SK-N-SH (cell line): Measurements from ENCODE around the gene ZNF264. TPM values are rescaled to one million over a fixed set of nuclear protein-coding genes. Genes with fewer than 3 reads are reported as not detected.
"Not testable (repeated sequence)": the region's sequence is repeated elsewhere in the genome, so short reads cannot be mapped to it uniquely, and the experiment has no call there.

Experiments used
- CTCF ChIA-PET: fragments of 300-600, 350-600 bp; formaldehyde crosslinking; extraction: SDS; loops from one replicate; lab custom pipeline; 2021; lab: Yijun Ruan, JAX
- POLR2A ChIA-PET: fragments of 350-600 bp; sonication (Branson Sonifier 250); formaldehyde crosslinking; extraction: SDS; loops from one replicate; lab custom pipeline; 2020; ENCODE audit warnings: antibody characterized with exemption, inconsistent platforms; lab: Yijun Ruan, JAX
- DNase-seq: peaks from one replicate; pipeline ENCODE4 v3.0.0; 2012
- H2AFZ ChIP-seq: fragments of 200-600 bp; sonication (generic); 2 replicates; pipeline ENCODE4 v1.8.1; 2016; ENCODE audit warnings: antibody characterized with exemption, mild to moderate bottlenecking, low read depth
- H3F3A ChIP-seq: fragments of 200-600 bp; sonication (generic); replicated peaks from 2 replicates; pipeline ENCODE3; 2016; ENCODE audit warnings: antibody characterized with exemption, mild to moderate bottlenecking; ENCODE audit not compliant: insufficient read depth
- H3K27ac ChIP-seq, 2 experiments: fragments of 200-500 bp in 1 of 2; fragments of 200-600 bp in 1 of 2; sonication (Bioruptor generic) in 1 of 2; sonication (generic), shearing (Covaris generic) in 1 of 2; 2 replicates each; pipeline versions ENCODE4 v1.5.1 to v1.6.1; 2014 to 2016; ENCODE audit warnings: low read depth in 2 of 2, inconsistent platforms in 1 of 2, low read length in 1 of 2, mild to moderate bottlenecking in 1 of 2, mixed read lengths in 1 of 2
- H3K27me3 ChIP-seq: fragments of 200-600 bp; sonication (generic), shearing (Covaris generic); 2 replicates; pipeline ENCODE4 v1.6.1; 2016; ENCODE audit warnings: mixed run types; ENCODE audit not compliant: insufficient read depth
- H3K36me3 ChIP-seq, 2 experiments: fragments of 200-500 bp in 1 of 2; fragments of 200-600 bp in 1 of 2; sonication (Bioruptor generic) in 1 of 2; sonication (generic) in 1 of 2; replicated peaks in 1 of 2; 2 replicates each; pipeline versions ENCODE3 to v1.5.1; 2014 to 2016; ENCODE audit warnings: low read length in 1 of 2, mild to moderate bottlenecking in 1 of 2; ENCODE audit not compliant: insufficient read depth in 2 of 2, control insufficient read depth in 1 of 2
- H3K4me1 ChIP-seq, 2 experiments: fragments of 200-500 bp in 1 of 2; fragments of 200-600 bp in 1 of 2; sonication (Bioruptor generic) in 1 of 2; sonication (generic), shearing (Covaris generic) in 1 of 2; 2 replicates each; pipeline versions ENCODE4 v1.5.1 to v1.6.1; 2014 to 2016; ENCODE audit warnings: low read depth in 1 of 2, low read length in 1 of 2, mixed run types in 1 of 2; ENCODE audit not compliant: insufficient read depth in 2 of 2, control insufficient read depth in 1 of 2
- H3K4me2 ChIP-seq: fragments of 200-600 bp; sonication (generic), shearing (Covaris generic); 2 replicates; pipeline ENCODE4 v1.6.1; 2017; ENCODE audit warnings: mixed run types
- H3K4me3 ChIP-seq, 2 experiments: fragments of 200-500 bp in 1 of 2; fragments of 200-600 bp in 1 of 2; sonication (Bioruptor generic) in 1 of 2; sonication (generic), shearing (Covaris generic) in 1 of 2; 2 replicates each; pipeline versions ENCODE4 v1.5.1 to v1.8.1; 2014 to 2016; ENCODE audit warnings: low read depth in 2 of 2, inconsistent platforms in 1 of 2, low read length in 1 of 2, mild to moderate bottlenecking in 1 of 2, mixed read lengths in 1 of 2, moderate library complexity in 1 of 2
- H3K79me2 ChIP-seq: fragments of 200-600 bp; sonication (generic); 2 replicates; pipeline ENCODE4 v1.8.1; 2017; ENCODE audit warnings: mild to moderate bottlenecking; ENCODE audit not compliant: insufficient read depth
- H3K9ac ChIP-seq: fragments of 200-600 bp; sonication (generic); 2 replicates; pipeline ENCODE4 v1.6.1; 2017; ENCODE audit warnings: mixed run types
- H3K9me2 ChIP-seq: fragments of 200-600 bp; sonication (generic); 2 replicates; pipeline ENCODE4 v1.6.1; 2017; ENCODE audit warnings: mixed run types
- H3K9me3 ChIP-seq: fragments of 200-600 bp; sonication (generic); 2 replicates; pipeline ENCODE4 v1.6.1; 2017; ENCODE audit warnings: mixed run types, mild to moderate bottlenecking, moderate library complexity
- H4K20me1 ChIP-seq: fragments of 200-600 bp; sonication (generic); 2 replicates; pipeline ENCODE4 v1.6.1; 2017; ENCODE audit warnings: mild to moderate bottlenecking, mixed run types; ENCODE audit not compliant: insufficient read depth
- ELF1 ChIP-seq: IDR thresholded peaks from 2 replicates; pipeline ENCODE4 v1.4.0; 2012
- EZH2phosphoT487 ChIP-seq: fragments of 200-600 bp; sonication (generic); IDR thresholded peaks from 2 replicates; pipeline ENCODE4 v1.6.1; 2017; ENCODE audit warnings: low read depth, mixed run types, mild to moderate bottlenecking, antibody characterized with exemption, moderate library complexity, borderline replicate concordance
- JUND ChIP-seq: IDR thresholded peaks from 2 replicates; pipeline ENCODE4 v1.4.0; 2012
- POLR2AphosphoS5 ChIP-seq: IDR thresholded peaks from 2 replicates; pipeline ENCODE4 v1.6.1; 2012; ENCODE audit warnings: low read depth, low read length
- RFX5 ChIP-seq: IDR thresholded peaks from 2 replicates; pipeline ENCODE4 v1.6.1; 2012; ENCODE audit warnings: mild to moderate bottlenecking, improper control_type of control experiment, low read length
- RXRA ChIP-seq: IDR thresholded peaks from 2 replicates; pipeline ENCODE4 v1.4.0; 2012; ENCODE audit warnings: low read depth, mild to moderate bottlenecking, borderline replicate concordance
- SIN3A ChIP-seq: IDR thresholded peaks from 2 replicates; pipeline ENCODE4 v1.6.1; 2012; ENCODE audit warnings: low read depth, mild to moderate bottlenecking, low read length, moderate library complexity, borderline replicate concordance
- SMC3 ChIP-seq: IDR thresholded peaks from 2 replicates; pipeline ENCODE4 v1.6.1; 2012; ENCODE audit warnings: low read depth, low read length, improper control_type of control experiment
- TAF1 ChIP-seq: IDR thresholded peaks from 2 replicates; pipeline ENCODE4 v1.6.1; 2012; ENCODE audit warnings: low read depth, mild to moderate bottlenecking, low read length, moderate library complexity, borderline replicate concordance
- WGBS: methylation state at CpG from one replicate; pipeline ENCODE4 v1.1.6; 2017; ENCODE audit warnings: low lambda C conversion rate; 5-methylcytosine and 5-hydroxymethylcytosine counted together
- polyA plus RNA-seq, 3 experiments: library from polyadenylated mRNA; depleted of rRNA; stranded (reverse); fragments of >200 nt; gene quantifications; 2 replicates each; pipeline ENCODE4 v1.2.3, GENCODE V29; 2012
- TF ChIP-seq, protein P1 (sequence below): fragments of 150-350 bp; IDR thresholded peaks from 2 replicates; pipeline ENCODE4 v1.6.1; 2017; ENCODE audit warnings: antibody characterized with exemption, low read length, low read depth, borderline replicate concordance
- TF ChIP-seq, protein P2 (sequence below): fragments of 200-600 bp; sonication (generic); IDR thresholded peaks from 2 replicates; pipeline ENCODE4 v1.6.1; 2017; ENCODE audit warnings: antibody characterized with exemption, mild to moderate bottlenecking, moderate library complexity

ZNF264 gene
- polyA plus RNA-seq, 1 of the 3 experiments (the other 2 are of a cell fraction) = 8.8 TPM

DNA sequence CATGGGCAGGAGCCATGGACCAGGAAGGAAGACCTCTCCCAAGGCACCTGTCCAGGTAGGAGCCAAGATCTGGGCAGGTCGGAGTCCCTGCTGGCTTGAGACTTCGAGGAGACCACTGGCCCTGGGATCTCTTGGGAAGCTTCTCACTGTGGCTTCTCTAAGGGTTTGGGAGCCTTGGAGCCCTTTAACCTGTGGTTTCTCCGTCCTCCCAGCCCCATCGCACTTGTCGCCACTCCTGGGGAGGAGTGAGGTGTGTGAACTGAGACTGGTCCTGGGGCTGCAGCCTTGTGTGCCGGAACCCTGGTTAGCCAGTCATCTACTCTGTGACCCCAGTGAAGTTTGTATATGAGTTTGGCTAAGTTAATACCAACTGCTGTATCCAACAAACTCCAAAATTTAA, 57.3 kb downstream of the ZNF264 start (continued):
- TF ChIP-seq SIN3A (no peak), JUND (no peak), ELF1 (no peak), SMC3 (no peak), TAF1 (no peak), RFX5 (no peak), RXRA (no peak)
- TF ChIP-seq, protein P1, sequence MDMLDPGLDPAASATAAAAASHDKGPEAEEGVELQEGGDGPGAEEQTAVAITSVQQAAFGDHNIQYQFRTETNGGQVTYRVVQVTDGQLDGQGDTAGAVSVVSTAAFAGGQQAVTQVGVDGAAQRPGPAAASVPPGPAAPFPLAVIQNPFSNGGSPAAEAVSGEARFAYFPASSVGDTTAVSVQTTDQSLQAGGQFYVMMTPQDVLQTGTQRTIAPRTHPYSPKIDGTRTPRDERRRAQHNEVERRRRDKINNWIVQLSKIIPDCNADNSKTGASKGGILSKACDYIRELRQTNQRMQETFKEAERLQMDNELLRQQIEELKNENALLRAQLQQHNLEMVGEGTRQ = no peak
- TF ChIP-seq, all 33 proteins: peak for 0

DNA sequence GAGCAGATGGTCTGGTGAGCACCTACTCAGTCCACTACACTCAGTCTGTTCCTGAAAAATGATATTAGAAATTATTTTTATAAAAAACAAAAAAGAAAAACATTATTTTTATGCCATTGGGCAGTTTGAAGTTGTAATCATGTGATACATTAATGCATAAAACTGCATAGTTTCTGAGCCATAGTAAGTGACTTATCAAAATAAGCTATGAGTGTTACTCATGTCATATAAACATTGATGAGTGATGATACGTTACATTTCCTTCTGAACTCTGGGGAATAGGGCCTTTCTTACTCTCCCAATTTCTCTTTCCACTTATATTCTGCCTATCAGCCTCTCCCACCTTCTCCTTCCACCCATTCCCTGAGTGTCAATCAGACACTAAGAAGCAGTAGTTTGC, 58.0 kb downstream of the ZNF264 start:
- no peak overlapping the region for H3K27ac ChIP-seq
- CTCF ChIA-PET = no interaction called here
- TF ChIP-seq, protein P2, sequence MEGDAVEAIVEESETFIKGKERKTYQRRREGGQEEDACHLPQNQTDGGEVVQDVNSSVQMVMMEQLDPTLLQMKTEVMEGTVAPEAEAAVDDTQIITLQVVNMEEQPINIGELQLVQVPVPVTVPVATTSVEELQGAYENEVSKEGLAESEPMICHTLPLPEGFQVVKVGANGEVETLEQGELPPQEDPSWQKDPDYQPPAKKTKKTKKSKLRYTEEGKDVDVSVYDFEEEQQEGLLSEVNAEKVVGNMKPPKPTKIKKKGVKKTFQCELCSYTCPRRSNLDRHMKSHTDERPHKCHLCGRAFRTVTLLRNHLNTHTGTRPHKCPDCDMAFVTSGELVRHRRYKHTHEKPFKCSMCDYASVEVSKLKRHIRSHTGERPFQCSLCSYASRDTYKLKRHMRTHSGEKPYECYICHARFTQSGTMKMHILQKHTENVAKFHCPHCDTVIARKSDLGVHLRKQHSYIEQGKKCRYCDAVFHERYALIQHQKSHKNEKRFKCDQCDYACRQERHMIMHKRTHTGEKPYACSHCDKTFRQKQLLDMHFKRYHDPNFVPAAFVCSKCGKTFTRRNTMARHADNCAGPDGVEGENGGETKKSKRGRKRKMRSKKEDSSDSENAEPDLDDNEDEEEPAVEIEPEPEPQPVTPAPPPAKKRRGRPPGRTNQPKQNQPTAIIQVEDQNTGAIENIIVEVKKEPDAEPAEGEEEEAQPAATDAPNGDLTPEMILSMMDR = no peak
- TF ChIP-seq EZH2phosphoT487 (no peak), POLR2AphosphoS5 (no peak)
- no peak overlapping the region for H3K9ac ChIP-seq
- POLR2A ChIA-PET = no interaction called here
- H3K4me2 ChIP-seq = no peak overlapping the region
- H3K9me2 ChIP-seq = no peaks in the 10 kb centered on the region
- no peak overlapping the region for H3K4me3 ChIP-seq
- H4K20me1 ChIP-seq = no peaks in the 10 kb centered on the region
- H3K79me2 ChIP-seq = peaks cover 32% of the 10 kb centered on the region
- peaks cover 3% of the 10 kb centered on the region for H3F3A ChIP-seq
- H2AFZ ChIP-seq = no peak overlapping the region
- H3K4me1 ChIP-seq = no peaks in the 10 kb centered on the region
- H3K36me3 ChIP-seq = peaks cover 58 to 67% of the 10 kb centered on the region in 2 experiments
- DNase-seq = no peak
- WGBS = 93% methylated on average over 1 of the region's 1 CpG
- no peaks in the 10 kb centered on the region for H3K9me3 ChIP-seq
- H3K27me3 ChIP-seq = no peaks in the 10 kb centered on the region

DNA sequence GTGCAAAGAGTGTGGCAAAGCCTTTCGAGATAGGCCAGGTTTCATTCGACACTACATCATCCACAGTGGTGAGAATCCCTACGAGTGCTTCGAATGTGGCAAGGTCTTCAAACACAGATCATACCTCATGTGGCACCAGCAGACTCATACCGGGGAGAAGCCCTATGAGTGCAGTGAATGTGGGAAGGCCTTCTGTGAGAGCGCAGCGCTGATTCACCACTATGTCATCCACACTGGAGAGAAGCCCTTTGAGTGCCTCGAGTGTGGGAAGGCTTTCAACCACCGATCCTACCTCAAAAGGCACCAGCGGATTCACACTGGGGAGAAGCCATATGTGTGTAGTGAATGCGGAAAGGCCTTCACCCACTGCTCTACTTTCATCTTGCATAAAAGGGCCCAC, 62.5 kb downstream of the ZNF264 start:
- H3K9me2 ChIP-seq, H3K4me3 ChIP-seq, H3K27me3 ChIP-seq, H3K9me3 ChIP-seq, POLR2A ChIA-PET, H2AFZ ChIP-seq, H3K27ac ChIP-seq, H3F3A ChIP-seq, H3K4me1 ChIP-seq, DNase-seq, CTCF ChIA-PET, H4K20me1 ChIP-seq, H3K4me2 ChIP-seq, H3K9ac ChIP-seq: not testable (repeated sequence)
- H3K36me3 ChIP-seq = peaks cover 58 to 71% of the 10 kb centered on the region in 2 experiments
- H3K79me2 ChIP-seq = peaks cover 29% of the 10 kb centered on the region; the same call in 1 of the 2 replicates
- 92% methylated on average over 11 of the region's 11 CpGs for WGBS
